DOHH2 (cell line): ENCODE measurements around the gene TJAP1.

Source experiments
- EZH2phosphoT487 ChIP-seq: fragments of 200-600 bp; sonication (generic); IDR thresholded peaks from 2 replicates; pipeline ENCODE4 v1.6.1; 2017; ENCODE audit warnings: borderline replicate concordance, mild to moderate bottlenecking, antibody characterized with exemption, low read length, moderate library complexity, mixed read lengths
- TF ChIP-seq, protein P1 (sequence below): fragments of 200-600 bp; sonication (generic); IDR thresholded peaks from one replicate; pipeline ENCODE4 v1.5.1; 2014; ENCODE audit warnings: antibody characterized with exemption, mild to moderate bottlenecking, low read depth, low read length; ENCODE audit not compliant: poor library complexity, severe bottlenecking

DNA sequence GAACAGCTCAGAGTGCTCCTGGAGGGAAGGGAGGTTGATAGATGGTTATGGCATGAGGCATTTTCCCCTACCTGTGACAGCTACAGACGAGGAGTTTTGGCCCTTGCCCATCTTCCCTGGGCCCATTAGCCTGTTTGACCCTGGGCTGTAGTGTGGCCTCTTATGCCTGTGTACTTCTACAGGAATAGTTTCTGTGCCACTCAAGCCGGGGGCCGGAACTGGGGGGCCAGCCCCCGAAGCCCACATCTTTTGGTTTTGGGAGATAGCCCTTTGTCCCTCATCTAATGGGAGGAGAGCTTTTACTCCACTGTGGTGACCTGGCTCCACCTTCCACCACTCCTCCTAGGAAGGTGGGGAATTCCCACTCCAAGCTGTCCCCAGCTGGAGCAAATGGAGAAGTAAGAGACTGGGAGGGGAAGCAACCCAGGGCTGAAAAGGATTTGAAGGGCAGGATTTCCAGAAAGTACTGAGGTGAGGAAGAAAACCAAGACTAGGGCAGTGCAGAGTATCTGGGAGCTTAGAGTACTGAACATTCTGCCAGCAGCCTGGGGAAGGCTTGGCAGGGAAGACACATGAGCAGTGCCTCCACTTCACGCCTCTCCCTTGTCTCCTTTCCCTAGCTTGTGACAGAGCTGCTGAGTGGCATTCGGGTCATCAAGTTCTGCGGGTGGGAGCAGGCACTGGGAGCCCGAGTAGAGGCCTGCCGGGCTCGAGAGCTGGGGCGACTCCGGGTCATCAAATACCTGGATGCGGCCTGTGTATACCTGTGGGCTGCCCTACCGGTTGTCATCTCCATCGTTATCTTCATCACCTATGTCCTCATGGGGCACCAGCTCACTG lies 43.1 kb upstream of the TJAP1 start:
- TF ChIP-seq, protein P1, sequence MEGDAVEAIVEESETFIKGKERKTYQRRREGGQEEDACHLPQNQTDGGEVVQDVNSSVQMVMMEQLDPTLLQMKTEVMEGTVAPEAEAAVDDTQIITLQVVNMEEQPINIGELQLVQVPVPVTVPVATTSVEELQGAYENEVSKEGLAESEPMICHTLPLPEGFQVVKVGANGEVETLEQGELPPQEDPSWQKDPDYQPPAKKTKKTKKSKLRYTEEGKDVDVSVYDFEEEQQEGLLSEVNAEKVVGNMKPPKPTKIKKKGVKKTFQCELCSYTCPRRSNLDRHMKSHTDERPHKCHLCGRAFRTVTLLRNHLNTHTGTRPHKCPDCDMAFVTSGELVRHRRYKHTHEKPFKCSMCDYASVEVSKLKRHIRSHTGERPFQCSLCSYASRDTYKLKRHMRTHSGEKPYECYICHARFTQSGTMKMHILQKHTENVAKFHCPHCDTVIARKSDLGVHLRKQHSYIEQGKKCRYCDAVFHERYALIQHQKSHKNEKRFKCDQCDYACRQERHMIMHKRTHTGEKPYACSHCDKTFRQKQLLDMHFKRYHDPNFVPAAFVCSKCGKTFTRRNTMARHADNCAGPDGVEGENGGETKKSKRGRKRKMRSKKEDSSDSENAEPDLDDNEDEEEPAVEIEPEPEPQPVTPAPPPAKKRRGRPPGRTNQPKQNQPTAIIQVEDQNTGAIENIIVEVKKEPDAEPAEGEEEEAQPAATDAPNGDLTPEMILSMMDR = no peak
- TF ChIP-seq EZH2phosphoT487 = no peak
